Lower leg skin (tissue), 3 donors: ENCODE measurements around the gene DDX24.

ENCODE experiments used
- CTCF ChIP-seq, 3 donors: fragments of 450-650 bp; IDR thresholded peaks; one replicate each; pipeline ENCODE4 v1.5.1; 2016; ENCODE audit warnings: antibody characterized with exemption in 3 of 3, mild to moderate bottlenecking in 3 of 3, moderate library complexity in 2 of 3
- POLR2A ChIP-seq, 2 donors: fragments of 450-650 bp; IDR thresholded peaks; one replicate each; pipeline ENCODE4 v1.6.1; 2016 to 2017; ENCODE audit warnings: antibody characterized with exemption in 2 of 2, mild to moderate bottlenecking in 1 of 2, moderate library complexity in 1 of 2

GRCh38 chr14:94031161-94031882 is 49.7 kb downstream of the DDX24 start:
- TF ChIP-seq CTCF (IDR thresholded peaks at IDR 0.05) = no peak
- no peak for TF ChIP-seq POLR2A (IDR thresholded peaks at IDR 0.05)
